A673 (cell line): ENCODE data around the gene PARP3.

Experiments
- CTCF ChIP-seq: fragments of 300-800, 200-600 bp; sonication (generic); conservative IDR thresholded peaks from 2 replicates; pipeline ENCODE4 v1.5.1; 2017; ENCODE audit warnings: low read depth, mild to moderate bottlenecking, antibody characterized with exemption, low read length, moderate library complexity, mixed read lengths
- EZH2 ChIP-seq: fragments of 200-600 bp; sonication (generic); IDR thresholded peaks from 2 replicates; pipeline ENCODE4 v1.6.1; 2017; ENCODE audit warnings: borderline replicate concordance, low read depth, mild to moderate bottlenecking, mixed read lengths, antibody characterized with exemption, low read length; ENCODE audit not compliant: poor library complexity, severe bottlenecking

GRCh38 chr3:51967384-51968169, 25.4 kb downstream of the PARP3 start, which contains the start of gene PCBP4:
- no peak for TF ChIP-seq CTCF
- TF ChIP-seq EZH2, result no peak
